ENCODE data around the gene TPM2.

Gene TPM2

DNA sequence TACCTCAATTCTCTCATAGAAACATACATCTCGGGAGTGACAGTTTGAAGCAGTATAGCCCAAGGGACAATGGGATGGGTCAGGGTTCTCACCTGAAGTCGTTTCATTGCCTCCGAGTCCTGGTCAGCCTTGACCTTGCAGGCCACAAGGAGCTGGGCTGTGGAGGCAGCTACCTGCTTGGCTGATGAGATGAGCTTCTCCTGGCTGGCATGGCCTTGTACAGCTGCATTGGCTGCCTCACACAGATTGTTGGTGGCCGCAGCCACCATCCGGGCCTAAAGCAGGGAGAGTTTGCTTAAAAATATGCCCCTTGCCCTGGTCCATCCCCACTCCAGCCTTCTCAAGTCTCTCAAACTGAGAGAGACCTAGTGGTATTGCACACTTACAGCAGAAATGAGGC, 8.5 kb upstream of the TPM2 start:
- in situ Hi-C loops (cut with MboI; ENCODE audit: low sequenced_read_pairs): no loop called here

DNA sequence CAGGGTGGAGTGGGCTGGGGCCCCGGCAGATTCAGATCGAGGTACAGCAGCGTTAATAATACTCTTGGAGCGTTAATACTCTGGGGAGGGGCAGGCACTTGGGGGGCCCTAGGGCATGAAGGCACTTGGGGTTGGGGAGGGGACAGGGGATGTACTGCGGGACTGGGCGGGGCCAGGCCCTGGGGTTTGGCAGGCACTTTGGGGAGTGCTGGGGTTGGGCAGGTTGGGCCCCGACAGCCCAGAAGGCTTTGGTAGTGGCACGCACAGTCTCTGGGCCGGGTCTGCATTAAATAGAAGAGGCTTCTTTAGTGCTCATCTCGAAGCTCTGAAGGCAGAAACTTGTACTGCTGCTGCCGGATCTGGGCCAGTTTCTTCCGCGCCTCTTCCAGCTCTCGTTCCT, 7.8 kb upstream of the TPM2 start:
- in situ Hi-C loops (cut with MboI; ENCODE audit: low sequenced_read_pairs): no loop called here

GRCh38 chr9:35696520-35697215, 6.9 kb upstream of the TPM2 start:
- in situ Hi-C loops (cut with MboI; ENCODE audit: low sequenced_read_pairs): no loop called here

- in situ Hi-C loops (cut with MboI; ENCODE audit: low sequenced_read_pairs): no loop called here
Measured at GRCh38 chr9:35695943-35696401, 6.2 kb upstream of the TPM2 start.

DNA sequence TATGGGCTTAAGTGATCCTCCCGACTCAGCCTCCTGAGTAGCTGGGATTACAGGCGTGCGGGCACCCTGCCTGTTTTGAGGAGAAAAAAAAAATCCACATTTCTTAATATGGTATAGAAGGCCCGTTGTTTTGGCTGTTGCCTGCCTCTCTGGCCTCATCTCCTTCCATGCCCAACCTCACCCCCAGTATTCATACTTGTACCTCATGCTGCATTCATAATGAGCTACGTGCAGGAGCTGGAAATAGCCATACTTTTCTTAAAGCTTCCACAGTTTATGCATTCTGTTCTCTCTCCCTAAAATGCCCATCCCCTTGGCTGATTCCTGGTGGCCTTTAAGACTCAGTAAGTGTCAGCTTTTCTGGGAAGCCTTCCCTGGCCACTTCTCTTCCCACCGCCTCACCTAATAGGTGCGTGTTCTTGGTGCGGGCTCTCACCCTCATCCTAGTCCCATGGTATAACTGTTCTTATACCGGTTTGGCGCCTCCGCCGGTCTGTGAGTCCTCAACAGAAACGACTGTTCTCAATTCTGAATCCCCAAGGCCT, 2.1 kb upstream of the TPM2 start:
- in situ Hi-C loops (cut with MboI; ENCODE audit: low sequenced_read_pairs): no loop called here

DNA sequence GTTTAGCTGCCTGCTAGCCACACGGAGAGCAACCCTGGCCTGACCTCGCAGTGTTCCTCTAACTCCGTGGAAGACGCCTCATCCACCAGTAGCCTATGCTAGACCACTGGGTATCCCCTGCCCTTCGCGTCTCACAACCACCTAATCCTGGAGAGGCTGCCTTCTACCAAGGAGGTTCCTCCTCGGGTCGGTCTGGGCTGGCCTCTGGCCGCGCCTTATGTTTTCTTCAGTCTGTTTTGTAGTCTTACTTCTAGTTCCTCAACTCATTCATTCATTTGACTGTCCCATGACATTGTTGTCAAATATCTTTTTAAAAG, 1.6 kb upstream of the TPM2 start:
- in situ Hi-C loops (cut with MboI; ENCODE audit: low sequenced_read_pairs): no loop called here

DNA sequence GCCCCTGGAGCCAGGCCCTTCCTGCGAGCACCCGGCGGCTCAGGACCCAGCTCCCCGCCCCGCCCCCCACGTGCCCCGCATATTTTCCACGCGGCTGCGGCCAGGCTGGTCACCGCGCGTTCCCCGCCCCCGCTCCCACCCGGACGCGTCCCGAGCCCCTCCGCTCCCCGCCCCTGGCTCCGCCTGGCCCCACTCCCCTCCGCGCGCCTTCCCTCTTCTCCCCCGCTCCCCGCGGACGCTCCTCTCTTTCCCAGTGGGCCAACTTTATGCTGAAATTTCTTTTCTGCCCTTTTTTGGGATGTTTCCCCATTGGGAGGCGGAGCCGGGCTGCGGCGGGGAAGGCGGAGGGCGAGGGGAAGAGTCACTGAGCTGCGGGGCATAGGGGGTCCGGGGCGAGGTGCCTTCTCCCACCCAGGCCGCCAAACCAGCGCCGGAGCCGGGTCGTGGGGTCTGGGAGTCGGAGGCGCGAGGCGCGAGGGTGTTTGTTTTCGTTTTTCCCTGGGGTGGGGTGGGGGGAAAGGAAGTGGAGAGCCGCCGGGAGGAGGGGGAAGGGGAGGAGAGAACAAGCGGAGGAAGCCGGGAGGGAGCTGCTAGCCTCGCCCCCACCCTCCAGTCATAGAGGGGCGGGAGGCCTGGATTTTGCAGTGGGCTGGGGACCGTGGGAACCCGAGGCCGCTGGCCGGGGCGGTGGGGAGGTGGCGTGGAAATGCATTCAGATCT, 1.0 kb upstream of the TPM2 start:
- in situ Hi-C loops (cut with MboI; ENCODE audit: low sequenced_read_pairs): no loop called here

DNA sequence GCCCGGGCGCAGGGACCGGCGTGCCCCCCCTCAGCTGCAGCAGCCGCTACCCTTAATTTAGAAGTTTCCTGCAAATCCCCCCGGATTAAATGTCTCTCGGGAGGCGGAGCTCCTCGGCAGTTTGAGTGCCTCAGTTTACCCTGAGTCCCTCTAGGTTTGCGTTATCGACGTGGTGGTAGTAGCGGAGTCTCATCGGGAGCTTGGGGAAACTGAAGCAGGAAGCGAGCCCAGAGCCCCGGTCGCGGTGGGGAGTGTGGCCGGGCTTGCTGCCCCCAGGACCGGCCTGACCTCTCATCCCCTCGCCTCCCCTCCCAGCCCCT, 529 bp upstream of the TPM2 start:
- in situ Hi-C loops (cut with MboI; ENCODE audit: low sequenced_read_pairs): no loop called here

GRCh38 chr9:35688558-35689541, 875 bp downstream of the TPM2 start:
- in situ Hi-C loops (cut with MboI; ENCODE audit: low sequenced_read_pairs): no loop called here

- in situ Hi-C loops (cut with MboI; ENCODE audit: low sequenced_read_pairs): no loop called here
Measured at GRCh38 chr9:35687972-35688557, 1.7 kb downstream of the TPM2 start.

DNA sequence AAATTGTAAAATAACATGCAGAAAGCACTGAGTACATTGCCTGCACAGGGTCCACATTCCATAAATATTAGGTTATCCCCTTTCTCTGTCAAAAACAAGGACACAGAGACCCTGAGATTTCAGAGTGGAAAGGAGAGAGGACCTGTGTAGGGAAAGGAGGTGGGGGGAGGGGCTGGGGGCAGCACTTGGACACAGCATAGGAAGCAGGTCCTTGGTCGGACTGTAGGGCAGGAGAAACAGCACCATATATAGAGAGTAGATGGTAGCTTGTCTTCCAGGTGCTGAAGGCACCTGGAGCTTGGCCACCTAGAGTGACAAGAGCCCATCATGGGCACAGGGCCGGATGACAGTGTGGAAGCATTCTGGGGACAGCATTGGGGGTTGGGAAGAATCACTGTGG, 2.4 kb downstream of the TPM2 start:
- in situ Hi-C loops (cut with MboI; ENCODE audit: low sequenced_read_pairs): no loop called here

DNA sequence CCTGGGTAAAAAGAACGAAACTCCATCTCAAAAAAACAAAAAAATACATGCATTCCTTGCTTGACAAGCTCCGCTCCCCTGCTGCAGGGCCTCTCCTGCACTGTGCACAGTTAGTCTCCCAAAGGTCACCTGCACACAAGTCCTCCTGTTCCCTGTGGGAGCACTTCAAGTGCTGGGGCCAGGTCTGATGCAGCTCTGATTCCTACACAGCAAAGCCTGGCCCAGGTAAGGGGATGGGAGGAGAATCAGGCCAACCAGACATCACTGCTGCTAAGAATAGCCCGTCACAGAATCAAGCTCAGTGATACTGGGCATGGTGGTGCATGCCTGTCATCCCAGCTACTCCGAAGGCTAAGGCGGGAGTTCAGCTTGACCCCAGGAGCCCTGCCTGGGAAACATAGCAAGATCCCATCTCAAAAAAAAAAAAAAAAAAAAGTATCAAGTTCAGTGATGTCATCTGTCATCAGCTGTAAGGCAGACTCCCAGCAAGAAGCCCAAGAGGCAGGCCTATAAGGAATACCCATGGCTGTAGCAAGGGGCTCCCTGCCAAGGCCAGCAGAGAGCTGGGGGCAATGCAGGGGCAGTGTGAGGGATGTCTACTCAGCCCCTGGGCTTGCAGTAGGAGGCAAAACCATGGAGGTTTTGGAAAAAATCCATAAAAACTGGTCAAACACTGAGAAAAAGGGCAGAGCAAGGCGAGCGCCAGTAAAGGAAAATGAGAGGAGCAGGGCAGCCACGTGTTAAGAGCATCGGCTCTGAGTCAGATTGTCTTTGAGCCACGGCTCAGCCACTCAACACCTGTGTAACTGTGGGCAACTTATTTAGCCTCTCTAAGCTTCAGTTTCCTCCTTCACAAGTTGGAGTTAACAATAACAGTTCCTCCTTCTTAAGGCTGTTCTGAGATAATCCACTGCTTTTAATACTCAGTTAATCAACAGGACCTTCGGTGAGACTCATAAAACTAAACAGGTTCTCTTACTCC, 3.2 kb downstream of the TPM2 start:
- in situ Hi-C loops (cut with MboI; ENCODE audit: low sequenced_read_pairs): no loop called here

GRCh38 chr9:35685506-35685905, 4.2 kb downstream of the TPM2 start:
- in situ Hi-C loops (cut with MboI; ENCODE audit: low sequenced_read_pairs): no loop called here

DNA sequence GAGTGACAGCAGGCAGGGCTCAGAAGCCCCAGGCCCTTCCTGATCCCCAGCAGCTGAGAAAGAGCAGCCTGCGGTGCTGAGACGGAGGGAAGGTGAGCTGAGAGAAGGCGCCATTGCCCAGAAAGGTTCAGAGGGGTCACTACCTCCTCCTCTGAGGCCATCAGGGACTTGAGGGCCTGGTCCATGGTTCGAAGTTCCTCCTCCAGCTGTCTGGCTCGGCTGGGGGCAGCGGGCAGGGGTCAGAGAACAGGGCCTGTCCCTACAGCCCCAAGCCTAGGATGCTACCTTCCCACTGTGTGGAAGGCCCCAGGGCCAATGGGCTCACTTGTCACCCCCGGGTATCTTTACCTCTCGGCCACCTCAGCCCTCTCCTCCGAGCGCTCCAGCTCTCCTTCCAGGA, 4.8 kb downstream of the TPM2 start:
- in situ Hi-C loops (cut with MboI; ENCODE audit: low sequenced_read_pairs): no loop called here

- in situ Hi-C loops (cut with MboI; ENCODE audit: low sequenced_read_pairs): no loop called here
Measured at GRCh38 chr9:35683323-35683722, 6.4 kb downstream of the TPM2 start.

GRCh38 chr9:35682520-35683315, 7.0 kb downstream of the TPM2 start:
- in situ Hi-C loops (cut with MboI; ENCODE audit: low sequenced_read_pairs): no loop called here

DNA sequence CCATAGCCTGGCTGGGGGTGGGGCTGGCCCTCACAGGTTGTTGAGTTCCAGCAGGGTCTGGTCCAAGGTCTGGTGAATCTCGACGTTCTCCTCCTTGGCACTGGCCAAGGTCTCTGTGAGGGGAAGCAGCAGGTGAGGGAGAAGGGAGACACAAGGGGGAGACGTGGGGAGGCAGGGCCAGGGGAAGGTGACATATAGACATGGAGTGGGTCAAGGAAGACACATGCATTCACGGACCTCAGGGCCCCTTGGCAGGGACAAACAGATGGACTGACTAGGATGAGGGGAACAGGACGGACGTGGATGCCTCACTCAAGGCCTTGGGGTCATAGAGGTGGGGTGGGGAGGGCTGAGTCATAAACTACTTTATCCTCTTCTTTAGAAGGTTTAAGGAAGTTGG, 7.7 kb downstream of the TPM2 start:
- in situ Hi-C loops (cut with MboI; ENCODE audit: low sequenced_read_pairs): no loop called here

DNA sequence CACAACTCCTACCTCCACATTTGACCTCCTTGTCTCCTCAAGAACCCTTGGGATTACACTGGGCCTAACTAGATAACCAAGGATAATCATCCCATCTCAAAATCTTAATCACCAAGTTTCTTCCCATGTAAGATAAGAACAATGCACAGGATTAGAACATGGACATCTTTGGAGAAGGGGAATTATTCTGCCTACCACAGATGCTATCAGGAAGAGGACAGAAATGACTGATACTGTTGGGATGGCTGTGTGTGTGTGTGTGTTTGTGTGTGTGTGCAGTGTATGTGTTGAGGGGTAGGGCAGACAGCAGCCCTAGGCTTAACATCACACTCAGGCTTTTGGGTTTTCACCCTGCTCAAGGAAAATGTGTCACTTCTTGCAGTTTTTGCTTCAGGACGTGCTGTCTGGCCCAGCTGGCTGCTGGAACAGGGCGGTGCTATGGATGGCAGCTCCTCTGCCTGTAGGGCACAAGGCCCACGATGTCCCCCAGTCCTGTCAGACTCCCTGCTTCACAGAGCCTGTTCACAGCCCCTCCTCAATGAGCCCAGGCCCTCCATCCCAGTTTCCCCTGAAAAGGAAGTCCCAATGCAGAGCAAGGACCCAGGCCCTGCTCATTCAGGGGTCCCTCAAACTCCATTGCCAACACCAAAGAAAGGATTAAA, 8.3 kb downstream of the TPM2 start:
- in situ Hi-C loops (cut with MboI; ENCODE audit: low sequenced_read_pairs): no loop called here

All from HL-60/S4 treated with retinoic acid at 250 ng/mL for 4 days and 3 days (cell line).